Measurements from ENCODE around the gene CCDC73.
"Not testable (repeated sequence)": the region's sequence is repeated elsewhere in the genome, so short reads cannot be mapped to it uniquely, and the experiment has no call there.

Gene CCDC73

GRCh38 chr11:32796425-32796824 is 2.0 kb upstream of the CCDC73 start:
- DNase-seq, result no peak

DNA sequence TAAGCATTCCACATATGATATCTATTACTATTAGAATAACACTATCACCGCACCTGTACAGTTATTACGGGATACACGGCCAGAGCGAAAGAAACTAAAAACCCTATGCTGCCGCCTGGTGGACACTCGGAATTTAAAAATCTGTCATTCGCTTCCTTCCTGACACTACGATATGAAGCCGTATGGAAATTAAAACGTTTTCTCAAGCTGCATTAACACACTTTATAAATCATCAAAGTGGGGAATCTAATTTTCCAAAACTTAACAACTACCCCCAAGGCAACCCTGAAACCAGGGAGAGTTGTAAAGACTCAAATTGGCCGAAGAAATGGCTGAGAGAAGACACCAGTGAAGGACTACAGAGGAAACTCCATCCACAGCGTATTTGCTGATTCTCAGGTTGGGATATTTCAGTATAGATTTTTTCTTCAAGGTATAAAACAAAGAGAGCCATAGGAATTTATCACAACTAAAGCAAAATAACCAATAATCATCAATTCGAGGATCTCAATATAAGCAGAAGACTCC is 1.4 kb downstream of the CCDC73 start:
- peak in 40 of 56 donors; percentile 1 to 79 (median 21) for DNase-seq

GRCh38 chr11:32792111-32792947 is 2.1 kb downstream of the CCDC73 start:
- DNase-seq, result no peak

DNA sequence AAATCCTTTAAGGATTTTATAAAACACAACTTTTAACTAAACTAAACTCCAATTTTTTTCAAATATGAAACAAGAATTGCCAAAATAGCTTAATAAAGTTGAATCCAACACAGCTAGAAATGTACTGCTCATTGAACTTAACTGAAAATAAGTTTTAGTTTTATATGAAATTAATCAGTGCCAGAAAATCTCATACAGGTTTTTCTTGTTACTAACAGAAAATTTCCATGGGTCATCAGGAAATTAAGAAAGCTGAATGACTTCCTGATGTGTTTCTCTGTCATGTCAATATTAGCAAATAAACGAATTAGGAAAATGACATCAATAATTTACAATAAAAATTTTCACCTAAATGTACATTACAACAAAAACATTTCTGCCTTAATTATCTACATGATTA is 3.5 kb downstream of the CCDC73 start:
- DNase-seq, result no peak

- DNase-seq, result no peak
These were observed 7.7 kb downstream of the CCDC73 start for GRCh38 chr11:32786811-32787210.

DNA sequence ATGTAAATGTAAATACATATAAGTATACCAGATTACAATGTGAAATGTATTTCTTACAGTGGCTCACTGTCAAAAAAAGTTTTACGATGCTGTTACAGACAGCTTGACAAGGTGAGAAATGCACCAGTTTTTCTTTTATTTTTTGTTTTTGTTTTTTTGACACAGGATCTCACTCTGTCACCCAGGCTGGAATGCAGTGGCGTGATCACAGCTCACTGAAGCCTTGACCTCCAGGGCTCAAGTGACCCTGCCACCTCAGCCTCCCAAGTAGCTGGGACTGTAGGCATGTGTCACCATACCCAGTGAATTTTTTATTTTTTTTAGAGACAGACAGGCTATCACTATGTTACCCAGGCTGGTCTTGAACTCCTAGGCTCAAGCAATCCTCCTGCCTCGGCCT is 9.2 kb downstream of the CCDC73 start:
- no peak for DNase-seq

- no peak for DNase-seq
These were observed 12.7 kb downstream of the CCDC73 start for GRCh38 chr11:32781721-32782120.

DNA sequence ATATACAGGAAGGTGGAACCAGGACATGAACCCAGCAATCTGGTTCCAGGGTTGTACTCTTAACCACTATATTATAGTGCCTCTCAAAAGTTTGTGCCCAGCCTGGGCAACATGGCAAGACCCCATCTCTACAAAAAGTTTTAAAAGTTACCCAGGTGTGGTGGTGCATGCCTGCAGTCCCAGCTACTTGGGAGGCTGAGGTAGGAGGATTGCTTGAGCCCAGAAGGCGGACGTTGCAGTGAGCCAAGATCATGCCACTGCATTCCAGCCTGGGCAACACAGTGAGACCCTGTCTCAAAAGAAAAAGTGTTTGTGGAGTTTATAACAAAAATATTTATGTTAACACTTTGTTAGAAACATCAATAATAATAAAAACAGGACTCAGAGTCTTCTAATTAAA is 13.6 kb downstream of the CCDC73 start:
- DNase-seq, result not testable (repeated sequence)

GRCh38 chr11:32779136-32779535 is 15.3 kb downstream of the CCDC73 start:
- DNase-seq, result no peak

DNA sequence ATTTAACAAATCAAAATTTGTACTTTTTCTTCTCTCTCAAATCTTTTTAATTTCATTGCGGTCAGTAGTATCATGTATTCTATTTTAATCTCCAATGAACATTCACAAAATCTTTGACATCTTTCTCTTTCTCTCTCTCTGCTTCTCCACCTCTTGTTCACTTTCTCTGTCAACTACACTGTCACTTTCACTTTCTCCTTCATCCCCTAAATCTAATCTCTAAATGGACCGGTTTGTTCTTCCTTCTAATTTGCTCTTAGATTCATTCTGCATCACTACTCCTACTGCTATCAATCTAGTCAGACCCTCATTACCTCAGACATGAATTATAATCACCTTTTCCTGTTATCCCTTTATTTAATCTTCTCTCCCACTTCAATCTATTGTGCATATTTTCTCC is 18.6 kb downstream of the CCDC73 start:
- no peak for DNase-seq

GRCh38 chr11:32774081-32774480 is 20.4 kb downstream of the CCDC73 start:
- DNase-seq, result no peak

DNA sequence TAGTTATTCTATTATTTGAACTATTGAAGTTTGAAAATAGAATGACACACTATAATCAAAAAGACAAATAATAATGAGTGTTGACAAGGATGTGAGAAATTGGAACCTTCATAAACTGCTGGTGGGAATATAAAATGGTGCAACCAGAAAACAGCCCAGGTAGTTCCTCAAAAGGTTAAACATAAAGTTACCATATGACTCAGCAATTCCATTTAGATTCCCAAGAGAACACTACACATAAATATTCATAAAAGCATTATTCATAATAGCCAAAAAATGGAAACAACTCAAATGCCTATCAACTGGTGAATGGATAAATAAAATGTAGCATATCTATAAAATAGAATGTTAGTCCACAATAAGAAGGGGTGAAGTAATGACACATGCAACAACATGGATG is 21.7 kb downstream of the CCDC73 start:
- no peak for DNase-seq

- not testable (repeated sequence) for DNase-seq
These were observed 32.7 kb downstream of the CCDC73 start for GRCh38 chr11:32761774-32762173.

- DNase-seq, result no peak
These were observed 36.2 kb downstream of the CCDC73 start for GRCh38 chr11:32758291-32758690.

GRCh38 chr11:32753181-32753580 is 41.3 kb downstream of the CCDC73 start:
- not testable (repeated sequence) for DNase-seq

DNA sequence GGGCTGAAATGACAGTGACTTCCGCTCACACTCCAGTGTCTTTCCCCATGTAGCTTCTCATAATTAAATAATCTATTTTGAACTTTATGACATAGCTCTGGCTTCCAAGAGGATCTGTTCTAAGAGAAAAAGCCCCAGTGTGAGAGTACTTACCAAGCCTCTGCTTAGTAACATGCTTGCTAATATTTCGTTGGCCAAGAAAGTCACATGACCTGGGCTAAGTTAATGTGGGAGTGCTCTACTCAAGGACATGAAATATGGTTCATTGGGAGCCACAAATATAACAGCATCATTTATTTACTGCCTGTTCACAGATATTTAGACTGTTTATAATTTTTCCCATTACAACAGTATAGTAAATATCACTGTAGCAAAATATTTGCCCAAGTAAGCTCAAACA is 42.5 kb downstream of the CCDC73 start:
- DNase-seq, result no peak

GRCh38 chr11:32751381-32751780 is 43.1 kb downstream of the CCDC73 start:
- no peak for DNase-seq

DNA sequence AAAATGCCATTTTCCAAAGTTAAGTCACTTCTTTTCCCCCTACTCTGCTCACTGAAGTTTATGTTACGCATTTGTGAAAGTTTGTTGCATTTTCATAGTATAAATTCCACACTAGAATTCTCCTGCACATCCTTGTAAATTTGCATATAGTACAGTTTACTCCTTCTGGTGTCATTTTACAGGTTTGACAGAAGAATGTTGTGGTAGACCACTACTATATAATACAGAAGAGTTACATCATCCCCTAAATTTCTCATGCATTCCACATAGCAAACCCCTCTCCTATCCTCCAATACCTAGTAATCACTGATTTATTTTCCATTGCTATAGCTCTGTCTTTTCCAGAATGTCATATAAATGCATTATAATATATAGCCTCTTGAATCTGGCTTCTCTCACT is 64.5 kb downstream of the CCDC73 start:
- DNase-seq, result no peak

GRCh38 chr11:32723332-32723731 is 71.1 kb downstream of the CCDC73 start:
- no peak for DNase-seq

- no peak for DNase-seq
These were observed 72.2 kb downstream of the CCDC73 start for GRCh38 chr11:32722255-32722654.

GRCh38 chr11:32713496-32713895 is 81.0 kb downstream of the CCDC73 start:
- DNase-seq, result no peak

DNA sequence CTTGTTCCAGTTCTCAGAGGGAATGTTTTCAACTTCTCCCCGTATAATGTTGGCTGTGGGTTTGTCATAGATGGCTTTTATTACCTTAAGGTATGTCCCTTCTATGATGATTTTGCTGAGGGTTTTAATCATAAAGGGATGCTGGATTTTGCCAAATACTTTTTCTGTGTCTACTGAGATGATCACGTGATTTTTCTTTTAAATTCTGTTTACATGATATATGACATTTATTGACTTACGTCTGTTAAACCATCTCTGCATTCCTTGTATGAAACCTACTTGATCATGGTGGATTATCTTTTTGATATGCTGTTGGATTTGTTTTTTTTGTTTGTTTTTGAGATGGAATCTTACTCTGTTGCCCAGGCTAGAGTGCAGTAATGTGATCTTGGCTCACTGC is 85.5 kb downstream of the CCDC73 start:
- not testable (repeated sequence) for DNase-seq

Data from nucleus accumbens (tissue), 56 donors.